ENCODE data around the gene MPND.

MPND gene

DNA sequence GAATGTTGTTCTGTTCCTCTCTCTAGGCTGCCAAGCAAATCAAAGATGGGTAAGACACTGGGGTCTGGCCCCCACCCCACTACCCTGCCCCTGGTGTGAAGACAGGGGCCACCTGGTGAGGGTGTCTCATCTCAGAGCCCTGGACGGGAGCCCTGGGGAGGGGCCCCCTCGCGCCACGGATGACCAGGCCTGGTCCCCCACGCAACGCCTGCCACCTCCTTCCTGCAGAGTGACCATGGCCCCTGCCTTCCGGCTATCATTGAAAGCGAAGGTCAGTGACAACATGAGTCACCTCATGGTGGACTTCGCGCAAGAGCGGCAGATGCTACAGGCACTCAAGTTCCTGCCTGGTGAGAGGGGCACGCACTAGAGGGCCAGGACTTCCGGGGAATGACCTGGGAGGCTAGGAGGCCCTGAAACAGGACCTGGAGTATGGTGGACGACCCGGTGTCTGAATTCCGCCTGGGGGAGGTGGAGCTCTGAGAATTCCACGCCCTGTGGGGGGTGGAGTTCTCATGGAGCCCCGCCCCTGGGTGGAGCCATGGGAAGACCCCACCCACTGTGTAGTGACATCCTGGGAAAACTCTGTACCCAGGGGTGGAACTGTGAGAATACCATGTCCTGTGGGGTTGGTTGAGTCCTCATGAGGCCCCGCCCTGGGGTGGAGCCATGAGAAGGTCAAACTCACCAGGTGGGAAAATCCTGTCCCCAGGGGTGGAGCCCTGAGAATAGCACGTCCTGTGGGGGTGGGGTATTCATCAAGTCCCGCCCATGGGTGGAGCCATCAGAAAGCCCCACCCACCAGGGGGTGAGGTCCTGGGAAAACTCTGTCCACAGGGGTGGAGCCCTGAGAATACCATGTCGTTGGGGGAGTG lies 32.9 kb upstream of the MPND start:
- H3K27ac ChIP-seq, result no peak overlapping the region
- TF ChIP-seq, protein P1, sequence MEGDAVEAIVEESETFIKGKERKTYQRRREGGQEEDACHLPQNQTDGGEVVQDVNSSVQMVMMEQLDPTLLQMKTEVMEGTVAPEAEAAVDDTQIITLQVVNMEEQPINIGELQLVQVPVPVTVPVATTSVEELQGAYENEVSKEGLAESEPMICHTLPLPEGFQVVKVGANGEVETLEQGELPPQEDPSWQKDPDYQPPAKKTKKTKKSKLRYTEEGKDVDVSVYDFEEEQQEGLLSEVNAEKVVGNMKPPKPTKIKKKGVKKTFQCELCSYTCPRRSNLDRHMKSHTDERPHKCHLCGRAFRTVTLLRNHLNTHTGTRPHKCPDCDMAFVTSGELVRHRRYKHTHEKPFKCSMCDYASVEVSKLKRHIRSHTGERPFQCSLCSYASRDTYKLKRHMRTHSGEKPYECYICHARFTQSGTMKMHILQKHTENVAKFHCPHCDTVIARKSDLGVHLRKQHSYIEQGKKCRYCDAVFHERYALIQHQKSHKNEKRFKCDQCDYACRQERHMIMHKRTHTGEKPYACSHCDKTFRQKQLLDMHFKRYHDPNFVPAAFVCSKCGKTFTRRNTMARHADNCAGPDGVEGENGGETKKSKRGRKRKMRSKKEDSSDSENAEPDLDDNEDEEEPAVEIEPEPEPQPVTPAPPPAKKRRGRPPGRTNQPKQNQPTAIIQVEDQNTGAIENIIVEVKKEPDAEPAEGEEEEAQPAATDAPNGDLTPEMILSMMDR (conservative IDR thresholded peaks at IDR 0.05), result no peak

- H3K27ac ChIP-seq, result no peak overlapping the region
- TF ChIP-seq, protein P1 (conservative IDR thresholded peaks at IDR 0.05), result no peak
Measured at GRCh38 chr19:4313847-4314490, 29.4 kb upstream of the MPND start.

- TF ChIP-seq, protein P1 (conservative IDR thresholded peaks at IDR 0.05), result no peak
Measured at GRCh38 chr19:4316956-4317355, 26.4 kb upstream of the MPND start.

DNA sequence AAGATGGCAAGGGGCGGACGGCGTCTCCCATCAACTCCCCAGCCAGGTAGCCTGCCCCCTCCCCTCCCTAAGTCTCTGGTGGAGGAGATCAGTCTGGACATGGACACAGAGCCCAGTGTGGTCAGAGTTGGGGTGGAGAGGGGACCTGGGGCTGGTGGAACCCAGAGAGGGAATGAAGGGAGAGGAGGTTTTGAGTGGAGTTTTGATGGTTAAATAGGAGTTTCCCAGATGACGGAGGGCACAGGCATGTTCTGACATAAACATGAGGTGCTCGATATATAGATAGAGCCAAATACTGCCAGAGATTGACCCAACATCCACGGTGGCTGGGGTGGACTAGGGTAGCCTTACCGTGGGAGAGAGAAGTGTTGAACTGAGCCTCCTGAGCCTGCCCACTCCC lies 24.9 kb upstream of the MPND start:
- TF ChIP-seq, protein P1 (conservative IDR thresholded peaks at IDR 0.05), result no peak
- H3K27ac ChIP-seq, result no peak overlapping the region

More at GRCh38 chr19:4316956-4317355, 26.4 kb upstream of the MPND start:
- H3K27ac ChIP-seq, result no peak overlapping the region

DNA sequence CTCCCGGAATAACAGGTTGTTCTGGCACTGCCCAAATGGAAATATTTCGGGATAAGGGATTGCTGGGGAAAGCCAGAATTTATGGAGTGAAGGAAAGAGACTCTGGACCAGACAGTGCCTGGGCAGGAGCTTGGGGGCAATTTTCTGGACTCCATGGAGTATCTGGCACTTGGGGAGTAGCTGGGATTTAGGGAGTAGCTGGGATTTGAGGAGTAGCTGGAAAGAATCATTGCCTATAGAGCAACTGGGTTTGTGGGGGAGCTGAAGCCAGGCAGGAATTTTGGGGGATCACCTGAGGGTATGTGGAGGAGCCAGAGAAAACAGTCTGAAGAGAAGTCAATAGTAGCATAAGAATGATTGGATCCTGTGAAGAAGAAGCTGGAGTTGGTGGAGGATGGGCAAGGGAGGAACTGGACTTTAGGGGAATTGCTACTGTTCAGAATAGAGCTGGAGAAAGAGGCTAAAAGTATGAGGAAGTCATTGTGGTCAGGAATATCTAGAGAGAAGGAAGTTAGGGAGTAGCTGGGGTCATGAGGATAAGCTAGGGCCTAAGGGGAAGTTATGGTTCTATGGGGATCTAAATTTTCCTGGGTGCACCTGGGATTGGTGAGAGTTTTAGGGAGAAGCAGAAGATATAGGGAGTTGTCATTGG lies 24.2 kb upstream of the MPND start:
- H3K27ac ChIP-seq, result no peak overlapping the region
- TF ChIP-seq, protein P1 (conservative IDR thresholded peaks at IDR 0.05), result no peak

GRCh38 chr19:4320419-4320818 lies 22.9 kb upstream of the MPND start:
- TF ChIP-seq, protein P1 (conservative IDR thresholded peaks at IDR 0.05), result no peak
- no peak overlapping the region for H3K27ac ChIP-seq
